Hepatocyte (in vitro differentiated cells): Measurements from ENCODE around the gene ARHGAP6.

Experiments used
- EZH2 ChIP-seq: fragments of 200-600 bp; sonication (generic); IDR thresholded peaks from 2 replicates; pipeline ENCODE4 v1.6.1; 2016; ENCODE audit warnings: antibody characterized with exemption, mild to moderate bottlenecking, borderline replicate concordance
- TF ChIP-seq, protein P1 (sequence below): fragments of 200-600 bp; sonication (generic); IDR thresholded peaks from 2 replicates; pipeline ENCODE4 v1.5.1; 2016; ENCODE audit warnings: antibody characterized with exemption, mild to moderate bottlenecking; ENCODE audit not compliant: poor library complexity

DNA sequence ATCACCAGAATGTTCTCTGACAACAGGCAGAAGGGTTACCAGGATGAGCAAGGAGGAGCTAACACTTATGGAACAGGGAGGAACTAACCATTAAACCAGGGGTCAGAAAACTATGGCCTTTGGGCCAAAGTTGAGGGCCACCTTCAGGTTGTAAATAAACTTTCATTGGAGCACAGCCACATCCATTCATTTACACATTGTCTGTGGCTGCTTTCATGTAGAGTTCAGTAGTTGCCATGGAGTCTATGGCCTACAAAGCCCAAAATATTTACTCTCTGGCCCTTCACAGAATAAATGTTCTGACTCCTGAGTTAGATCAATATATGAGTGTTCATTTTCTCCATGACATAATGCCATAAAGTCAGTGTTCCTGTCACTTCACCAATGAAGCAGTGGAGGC is 567.8 kb downstream of the ARHGAP6 start:
- TF ChIP-seq EZH2: no peak
- TF ChIP-seq, protein P1, sequence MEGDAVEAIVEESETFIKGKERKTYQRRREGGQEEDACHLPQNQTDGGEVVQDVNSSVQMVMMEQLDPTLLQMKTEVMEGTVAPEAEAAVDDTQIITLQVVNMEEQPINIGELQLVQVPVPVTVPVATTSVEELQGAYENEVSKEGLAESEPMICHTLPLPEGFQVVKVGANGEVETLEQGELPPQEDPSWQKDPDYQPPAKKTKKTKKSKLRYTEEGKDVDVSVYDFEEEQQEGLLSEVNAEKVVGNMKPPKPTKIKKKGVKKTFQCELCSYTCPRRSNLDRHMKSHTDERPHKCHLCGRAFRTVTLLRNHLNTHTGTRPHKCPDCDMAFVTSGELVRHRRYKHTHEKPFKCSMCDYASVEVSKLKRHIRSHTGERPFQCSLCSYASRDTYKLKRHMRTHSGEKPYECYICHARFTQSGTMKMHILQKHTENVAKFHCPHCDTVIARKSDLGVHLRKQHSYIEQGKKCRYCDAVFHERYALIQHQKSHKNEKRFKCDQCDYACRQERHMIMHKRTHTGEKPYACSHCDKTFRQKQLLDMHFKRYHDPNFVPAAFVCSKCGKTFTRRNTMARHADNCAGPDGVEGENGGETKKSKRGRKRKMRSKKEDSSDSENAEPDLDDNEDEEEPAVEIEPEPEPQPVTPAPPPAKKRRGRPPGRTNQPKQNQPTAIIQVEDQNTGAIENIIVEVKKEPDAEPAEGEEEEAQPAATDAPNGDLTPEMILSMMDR: no peak
